HCT116 (cell line): ENCODE measurements around the gene RAB1A. TPM values are rescaled to one million over a fixed set of nuclear protein-coding genes. Genes with fewer than 3 reads are reported as not detected.

Source experiments
- ATAC-seq: fragments of 200-7000 bp; cut with Tn5 transposase; 2 replicates; pipeline ENCODE4 v1.9.1; 2020; ENCODE audit warnings: mild to moderate bottlenecking, moderate library complexity
- BruUV-seq: library from RNA; stranded (reverse); fragments of 400-500 nt; replicated peaks from 2 replicates; lab custom pipeline; 2021; lab: Mats Ljungman, UMichigan
- CTCF ChIA-PET: fragments of 300-600 bp; sonication (Branson Sonifier 250); formaldehyde crosslinking; loops from one replicate; lab custom pipeline; 2021; ENCODE audit warnings: antibody characterized with exemption; lab: Charles Lee
- POLR2A ChIA-PET: fragments of 300-600, 350-600 bp; sonication (Branson Sonifier 250); formaldehyde crosslinking; loops from one replicate; lab custom pipeline; 2021; ENCODE audit warnings: antibody characterized with exemption; lab: Charles Lee
- RAD21 ChIA-PET, 2 experiments: fragments of 300-600 bp; sonication (Branson Sonifier 250); formaldehyde crosslinking; loops; one replicate each; lab custom pipeline; 2023; ENCODE audit warnings: low total read pairs in 2 of 2; ENCODE audit not compliant: uncharacterized antibody in 2 of 2, unreplicated experiment in 2 of 2, low non-redundant PET in 1 of 2; lab: Charles Lee
- DNase-seq: peaks from one replicate; pipeline ENCODE4 v3.0.0-alpha.2; 2010; ENCODE audit warnings: low read depth, low spot score
- H2AFZ ChIP-seq: fragments of 200-600 bp; shearing (Covaris generic), sonication (generic); 2 replicates; pipeline ENCODE4 v1.6.1; 2017; ENCODE audit warnings: low read depth, mixed run types, mixed read lengths, antibody characterized with exemption, low read length; ENCODE audit not compliant: poor library complexity, severe bottlenecking
- H3K27ac ChIP-seq: 2 replicates; pipeline ENCODE4 v1.5.1; 2012; ENCODE audit warnings: low read depth, low read length
- H3K27me3 ChIP-seq: fragments of 200-600 bp; sonication (generic); 2 replicates; pipeline ENCODE4 v1.6.1; 2016; ENCODE audit warnings: mixed run types, low read length, mixed read lengths; ENCODE audit not compliant: insufficient read depth
- H3K36me3 ChIP-seq, 2 experiments: fragments of 200-500 bp in 1 of 2; fragments of 200-600 bp in 1 of 2; sonication (Bioruptor generic) in 1 of 2; sonication (generic) in 1 of 2; 2 replicates each; pipeline versions ENCODE4 v1.5.1 to v1.6.1; 2014 to 2016; ENCODE audit warnings: low read length in 2 of 2, inconsistent platforms in 1 of 2, mixed read lengths in 1 of 2, mixed run types in 1 of 2; ENCODE audit not compliant: insufficient read depth in 2 of 2, control insufficient read depth in 1 of 2
- H3K4me1 ChIP-seq, 2 experiments: fragments of 200-600 bp in 1 of 2; sonication (generic) in 1 of 2; 2 replicates each; pipeline versions ENCODE4 v1.5.1 to v1.6.1; 2012 to 2017; ENCODE audit warnings: low read length in 2 of 2, inconsistent platforms in 1 of 2, mild to moderate bottlenecking in 1 of 2, mixed read lengths in 1 of 2, mixed run types in 1 of 2, moderate library complexity in 1 of 2; ENCODE audit not compliant: insufficient read depth in 2 of 2, control insufficient read depth in 1 of 2
- H3K4me2 ChIP-seq: fragments of 200-600 bp; sonication (generic); 2 replicates; pipeline ENCODE4 v1.6.1; 2017; ENCODE audit warnings: mixed run types, low read length, mixed read lengths
- H3K4me3 ChIP-seq, 2 experiments: fragments of 200-600 bp in 1 of 2; sonication (generic) in 1 of 2; replicated peaks in 1 of 2; 2 replicates each; pipeline ENCODE4 v1.5.1; 2011 to 2016; ENCODE audit warnings: low read length in 2 of 2, control low read depth in 1 of 2, low read depth in 1 of 2, mild to moderate bottlenecking in 1 of 2, mixed read lengths in 1 of 2, mixed run types in 1 of 2
- H3K79me2 ChIP-seq: fragments of 200-600 bp; sonication (generic); 2 replicates; pipeline ENCODE4 v1.6.1; 2017; ENCODE audit warnings: mild to moderate bottlenecking, mixed run types, low read length, moderate library complexity, mixed read lengths; ENCODE audit not compliant: insufficient read depth
- H3K9ac ChIP-seq: fragments of 200-600 bp; sonication (generic); 2 replicates; pipeline ENCODE4 v1.6.1; 2016; ENCODE audit warnings: low read length, mixed read lengths
- H3K9me2 ChIP-seq: fragments of 200-600 bp; sonication (generic), shearing (Covaris generic); 2 replicates; pipeline ENCODE4 v1.6.1; 2017; ENCODE audit warnings: mixed run types, mild to moderate bottlenecking, moderate library complexity; ENCODE audit not compliant: insufficient read depth
- H3K9me3 ChIP-seq, 2 experiments: fragments of 200-500 bp in 1 of 2; fragments of 200-600 bp in 1 of 2; sonication (Bioruptor generic) in 1 of 2; sonication (generic) in 1 of 2; 2 replicates each; pipeline ENCODE4 v1.6.1; 2014 to 2017; ENCODE audit warnings: low read length in 2 of 2, mixed read lengths in 2 of 2, inconsistent platforms in 1 of 2, low read depth in 1 of 2, mild to moderate bottlenecking in 1 of 2, mixed run types in 1 of 2, moderate library complexity in 1 of 2; ENCODE audit not compliant: control insufficient read depth in 1 of 2, insufficient read depth in 1 of 2
- H4K20me1 ChIP-seq: fragments of 200-600 bp; sonication (generic), shearing (Covaris generic); 2 replicates; pipeline ENCODE4 v1.6.1; 2017; ENCODE audit warnings: mixed run types, mild to moderate bottlenecking, moderate library complexity; ENCODE audit not compliant: insufficient read depth
- EGR1 ChIP-seq: IDR thresholded peaks from 2 replicates; pipeline ENCODE4 v1.6.1; 2012; ENCODE audit warnings: low read depth
- EZH2phosphoT487 ChIP-seq: fragments of 200-600 bp; IDR thresholded peaks from 2 replicates; pipeline ENCODE4 v1.6.1; 2018; ENCODE audit warnings: antibody characterized with exemption, borderline replicate concordance
- JUND ChIP-seq: IDR thresholded peaks from 2 replicates; pipeline ENCODE4 v1.6.1; 2012
- POLR2A ChIP-seq: IDR thresholded peaks from 2 replicates; pipeline ENCODE4 v1.7.0; 2011; ENCODE audit warnings: borderline replicate concordance; ENCODE audit not compliant: insufficient read depth, insufficient read length; ENCODE audit errors: extremely low read depth
- SIN3A ChIP-seq: IDR thresholded peaks from 2 replicates; pipeline ENCODE4 v1.6.1; 2012; ENCODE audit warnings: low read depth
- TCF7L2 ChIP-seq: IDR thresholded peaks from 2 replicates; pipeline ENCODE4 v1.7.0; 2011; ENCODE audit warnings: borderline replicate concordance, inconsistent platforms; ENCODE audit not compliant: insufficient read depth, insufficient read length; ENCODE audit errors: extremely low read depth
- ZFX ChIP-seq: fragments of 450-650 bp; IDR thresholded peaks from 2 replicates; pipeline ENCODE4 v1.6.1; 2017
- intact Hi-C: fragments of 100-400 bp; cut with micrococcal nuclease; formaldehyde crosslinking; loops from 2 replicates; pipeline ENCODE4 v1.10.0; 2022
- total RNA-seq: library from RNA; stranded (reverse); gene quantifications from one replicate; pipeline ENCODE4 v1.2.1, GENCODE V29; 2021; ENCODE audit not compliant: unreplicated experiment
- TF ChIP-seq, protein P1 (sequence below), 3 experiments: fragments of 200-600 bp in 1 of 3; sonication (generic) in 1 of 3; IDR thresholded peaks in 2 of 3; conservative IDR thresholded peaks in 1 of 3; 2 replicates each; pipeline ENCODE4 v1.5.1; 2012 to 2017; ENCODE audit warnings: low read depth in 2 of 3, low read length in 2 of 3, antibody characterized with exemption in 1 of 3, borderline replicate concordance in 1 of 3, control low read depth in 1 of 3, mild to moderate bottlenecking in 1 of 3, mixed read lengths in 1 of 3, mixed run types in 1 of 3, moderate library complexity in 1 of 3; ENCODE audit not compliant: insufficient read depth in 1 of 3
- TF ChIP-seq, protein P2 (sequence below): IDR thresholded peaks from 2 replicates; pipeline ENCODE4 v1.6.1; 2011; ENCODE audit warnings: mild to moderate bottlenecking, low read length, moderate library complexity; ENCODE audit not compliant: insufficient replicate concordance; ENCODE audit errors: extremely low read depth

The RAB1A gene
- total RNA-seq, 1 experiment from 2014 or later = 131 TPM

DNA sequence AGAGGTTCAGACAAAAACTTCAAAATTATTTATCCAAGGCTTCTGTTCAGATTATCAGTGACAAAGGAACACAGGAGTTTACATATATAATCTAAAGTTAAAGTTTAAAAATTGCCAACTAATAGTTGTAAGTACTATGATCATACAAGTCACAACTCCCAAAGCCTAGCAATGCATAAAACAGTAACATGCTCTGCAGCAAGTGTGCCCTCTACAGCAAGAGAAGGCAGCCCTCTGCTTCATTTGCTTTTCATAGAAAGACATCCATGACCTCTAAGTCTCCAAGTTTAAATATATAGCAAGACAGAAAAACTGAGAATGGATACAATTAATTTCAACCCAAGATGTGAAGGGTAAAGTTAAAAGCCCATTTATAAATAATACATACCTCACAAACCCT lies 13.3 kb downstream of the RAB1A start:
- intact Hi-C loops = no loop called here
- H3K79me2 ChIP-seq = peaks cover 99% of the 10 kb centered on the region
- no peaks in the 10 kb centered on the region for H3K27me3 ChIP-seq
- ChIA-PET CTCF (no interaction called here), POLR2A (no interaction called here), RAD21 (no interaction called here)
- H3K4me2 ChIP-seq = no peak overlapping the region
- no peak overlapping the region for H2AFZ ChIP-seq
- no peak overlapping the region for H3K27ac ChIP-seq
- no peaks in the 10 kb centered on the region for H3K9me3 ChIP-seq
- no peak overlapping the region for H3K4me3 ChIP-seq
- no peaks in the 10 kb centered on the region for H3K9me2 ChIP-seq
- no peak overlapping the region for H3K9ac ChIP-seq
- H3K4me1 ChIP-seq = 0 out of 4 replicates have a peak, but pooled peaks cover 0 to 3% of the 10 kb centered on the region in 2 experiments
- ATAC-seq (no peak), DNase-seq (no peak)
- H3K36me3 ChIP-seq = no peaks in the 10 kb centered on the region
- BruUV-seq = no TSS peak
- H4K20me1 ChIP-seq = peaks cover 28% of the 10 kb centered on the region; the same call in 1 of the 2 replicates
- TF ChIP-seq POLR2A (no peak), EZH2phosphoT487 (no peak), ZFX (no peak), JUND (no peak), SIN3A (no peak), TCF7L2 (no peak), EGR1 (no peak)
- TF ChIP-seq, protein P1, sequence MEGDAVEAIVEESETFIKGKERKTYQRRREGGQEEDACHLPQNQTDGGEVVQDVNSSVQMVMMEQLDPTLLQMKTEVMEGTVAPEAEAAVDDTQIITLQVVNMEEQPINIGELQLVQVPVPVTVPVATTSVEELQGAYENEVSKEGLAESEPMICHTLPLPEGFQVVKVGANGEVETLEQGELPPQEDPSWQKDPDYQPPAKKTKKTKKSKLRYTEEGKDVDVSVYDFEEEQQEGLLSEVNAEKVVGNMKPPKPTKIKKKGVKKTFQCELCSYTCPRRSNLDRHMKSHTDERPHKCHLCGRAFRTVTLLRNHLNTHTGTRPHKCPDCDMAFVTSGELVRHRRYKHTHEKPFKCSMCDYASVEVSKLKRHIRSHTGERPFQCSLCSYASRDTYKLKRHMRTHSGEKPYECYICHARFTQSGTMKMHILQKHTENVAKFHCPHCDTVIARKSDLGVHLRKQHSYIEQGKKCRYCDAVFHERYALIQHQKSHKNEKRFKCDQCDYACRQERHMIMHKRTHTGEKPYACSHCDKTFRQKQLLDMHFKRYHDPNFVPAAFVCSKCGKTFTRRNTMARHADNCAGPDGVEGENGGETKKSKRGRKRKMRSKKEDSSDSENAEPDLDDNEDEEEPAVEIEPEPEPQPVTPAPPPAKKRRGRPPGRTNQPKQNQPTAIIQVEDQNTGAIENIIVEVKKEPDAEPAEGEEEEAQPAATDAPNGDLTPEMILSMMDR (IDR thresholded peaks at IDR 0.05 in 2 of 3, conservative IDR thresholded peaks at IDR 0.05 in 1 of 3; ENCODE audit: borderline replicate concordance in 1 of 3, insufficient read depth in 1 of 3, low read depth in 2 of 3, low read length in 2 of 3) = no peak
- TF ChIP-seq, protein P2, sequence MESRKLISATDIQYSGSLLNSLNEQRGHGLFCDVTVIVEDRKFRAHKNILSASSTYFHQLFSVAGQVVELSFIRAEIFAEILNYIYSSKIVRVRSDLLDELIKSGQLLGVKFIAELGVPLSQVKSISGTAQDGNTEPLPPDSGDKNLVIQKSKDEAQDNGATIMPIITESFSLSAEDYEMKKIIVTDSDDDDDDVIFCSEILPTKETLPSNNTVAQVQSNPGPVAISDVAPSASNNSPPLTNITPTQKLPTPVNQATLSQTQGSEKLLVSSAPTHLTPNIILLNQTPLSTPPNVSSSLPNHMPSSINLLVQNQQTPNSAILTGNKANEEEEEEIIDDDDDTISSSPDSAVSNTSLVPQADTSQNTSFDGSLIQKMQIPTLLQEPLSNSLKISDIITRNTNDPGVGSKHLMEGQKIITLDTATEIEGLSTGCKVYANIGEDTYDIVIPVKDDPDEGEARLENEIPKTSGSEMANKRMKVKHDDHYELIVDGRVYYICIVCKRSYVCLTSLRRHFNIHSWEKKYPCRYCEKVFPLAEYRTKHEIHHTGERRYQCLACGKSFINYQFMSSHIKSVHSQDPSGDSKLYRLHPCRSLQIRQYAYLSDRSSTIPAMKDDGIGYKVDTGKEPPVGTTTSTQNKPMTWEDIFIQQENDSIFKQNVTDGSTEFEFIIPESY = no peak
